LHCN-M2 (cell line): Measurements from ENCODE around the gene ZNF185. TPM values are rescaled to one million over a fixed set of nuclear protein-coding genes. Genes with fewer than 3 reads are reported as not detected.

Source experiments
- DNase-seq: peaks from one replicate; pipeline ENCODE4 v3.0.0-alpha.2; 2012; ENCODE audit warnings: low read depth
- polyA plus RNA-seq: library from polyadenylated mRNA; unstranded; fragments of >200 nt; gene quantifications from one replicate; pipeline ENCODE4 v1.2.1, GENCODE V29; 2012; ENCODE audit warnings: missing spikeins
- total RNA-seq: library from RNA; depleted of rRNA; stranded (reverse); fragments of >200 nt; gene quantifications from 2 replicates; pipeline ENCODE4 v1.2.3, GENCODE V29; 2014; rRNA removed

Gene ZNF185
- total RNA-seq, result 0.38 and 0.92 TPM in 2 replicates
- polyA plus RNA-seq, result 0.38 TPM

DNA sequence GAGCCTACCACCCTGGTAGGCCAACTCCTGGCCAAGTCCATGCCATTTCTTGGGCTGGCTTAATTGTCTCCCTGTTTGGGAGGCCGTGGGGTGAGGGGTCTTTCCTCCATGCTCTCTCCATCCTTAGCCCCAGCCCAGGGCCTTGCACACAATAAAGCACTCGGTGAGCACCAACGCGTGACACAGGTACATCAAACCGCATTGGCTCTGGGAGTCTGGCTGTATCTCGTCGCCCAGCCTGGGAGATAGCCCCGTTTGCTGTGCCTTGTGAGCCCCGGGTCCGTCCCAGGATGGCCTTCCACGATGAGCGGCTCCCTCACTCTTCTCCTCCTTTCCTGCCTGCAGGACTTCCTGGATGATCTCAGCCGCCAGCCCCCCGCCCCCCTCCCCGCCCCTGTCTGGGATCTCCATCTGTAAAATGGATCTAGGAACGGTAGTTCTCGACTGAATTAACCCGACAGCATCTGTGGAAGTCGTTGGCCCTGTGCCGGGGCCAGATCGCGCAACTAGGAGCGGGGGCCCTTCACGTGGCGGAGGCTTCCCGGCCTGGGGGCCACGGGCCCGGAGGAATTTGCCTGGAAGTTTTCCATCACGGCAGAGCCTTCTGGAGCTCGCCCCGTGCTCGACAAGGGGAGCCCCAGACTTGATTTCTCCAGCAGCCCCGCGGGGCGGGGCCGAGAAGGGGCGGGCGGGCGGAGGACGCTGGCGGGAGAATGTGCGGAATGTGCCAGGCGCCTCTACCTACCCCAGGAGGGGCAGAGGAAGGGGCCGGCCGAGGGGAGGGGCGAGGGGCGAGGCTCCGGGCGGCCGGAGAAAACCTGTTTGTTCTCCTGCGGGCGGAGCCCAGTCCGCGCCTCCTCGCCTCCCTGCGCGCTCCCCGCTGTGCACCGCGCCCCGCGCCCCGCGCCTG lies at the start of gene ZNF185:
Gene ZNF185, plus strand, starts transcription at position 846 of the 910 bp plus-strand sequence. CDS start 16,423 bp downstream, outside the sequence.
- DNase-seq, result no peak

DNA sequence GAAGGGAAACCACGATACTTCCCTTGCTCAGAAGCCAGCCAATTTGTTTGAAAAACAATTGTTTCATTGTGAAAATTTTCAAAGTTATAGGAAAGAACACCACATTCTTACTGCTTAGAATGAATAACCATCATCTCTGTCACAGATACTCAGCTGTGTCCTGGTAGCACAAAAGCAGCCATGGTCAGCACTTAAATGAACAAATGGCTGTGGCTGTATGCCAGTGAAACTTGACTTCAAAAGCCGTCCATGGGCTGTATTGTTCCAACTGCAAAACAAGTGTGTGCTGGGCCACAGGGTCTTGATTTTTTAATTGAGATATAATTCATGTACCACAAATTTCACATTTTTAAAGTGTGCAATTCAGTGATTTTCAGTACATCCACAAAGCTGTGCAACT lies 47.4 kb upstream of the ZNF185 start:
- no peak for DNase-seq

DNA sequence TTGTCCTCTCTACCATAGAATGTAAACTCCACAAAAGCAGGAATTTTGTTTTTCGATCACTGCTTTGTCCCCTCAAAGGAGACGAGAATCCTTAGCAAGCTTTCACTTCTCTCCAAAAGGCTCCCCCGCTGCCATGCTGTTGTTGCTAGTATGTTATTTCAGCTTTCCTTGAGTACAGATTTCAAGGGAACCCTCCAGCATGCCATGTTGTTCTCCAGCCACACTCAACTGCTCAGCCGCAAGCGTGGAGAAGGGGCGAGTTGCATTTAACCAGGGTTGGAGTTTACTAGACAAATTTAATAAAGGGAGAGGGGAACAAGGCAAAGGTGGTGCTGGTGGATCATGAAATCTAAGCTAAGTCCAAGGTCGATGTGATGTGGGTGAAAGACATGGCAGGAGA lies 43.9 kb upstream of the ZNF185 start:
- no peak for DNase-seq

DNA sequence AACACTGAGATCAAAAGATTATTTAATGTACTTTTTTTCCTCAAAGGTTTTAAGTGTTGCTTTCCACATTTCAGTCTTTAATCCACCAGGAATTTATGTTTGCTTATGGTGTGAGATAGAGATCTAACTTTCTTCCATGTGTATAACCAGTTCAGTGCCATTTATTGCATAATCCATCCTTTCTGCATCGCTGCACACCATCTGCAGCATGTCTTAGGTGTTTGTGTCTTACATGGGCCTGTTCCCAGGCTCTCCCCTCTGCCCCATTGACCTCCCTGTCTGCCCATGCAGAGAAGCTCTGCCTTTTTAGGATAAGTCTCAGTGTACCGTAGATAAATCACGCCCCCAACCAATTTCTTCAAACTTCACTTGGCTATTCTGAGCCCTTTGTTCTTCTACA lies 36.8 kb upstream of the ZNF185 start:
- no peak for DNase-seq

DNA sequence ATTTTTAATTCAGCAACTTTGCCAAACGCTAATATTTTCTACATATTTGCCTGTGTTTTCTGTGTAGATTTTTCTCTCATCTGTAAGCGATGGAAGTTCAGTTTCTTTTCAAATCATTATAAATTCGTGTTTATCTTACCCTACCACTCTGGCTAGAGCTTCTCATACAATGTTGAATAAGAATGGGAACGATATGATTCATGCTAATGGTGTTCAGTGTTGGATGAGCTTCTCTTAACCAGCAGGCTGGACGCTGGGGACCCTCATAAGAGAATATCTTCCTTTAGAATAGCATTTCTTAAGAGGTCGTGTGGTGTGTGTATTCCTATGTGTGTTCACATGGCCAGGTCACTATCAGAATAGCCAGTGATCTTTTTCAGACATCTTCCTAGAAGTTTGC lies 36.0 kb upstream of the ZNF185 start:
- no peak for DNase-seq

DNA sequence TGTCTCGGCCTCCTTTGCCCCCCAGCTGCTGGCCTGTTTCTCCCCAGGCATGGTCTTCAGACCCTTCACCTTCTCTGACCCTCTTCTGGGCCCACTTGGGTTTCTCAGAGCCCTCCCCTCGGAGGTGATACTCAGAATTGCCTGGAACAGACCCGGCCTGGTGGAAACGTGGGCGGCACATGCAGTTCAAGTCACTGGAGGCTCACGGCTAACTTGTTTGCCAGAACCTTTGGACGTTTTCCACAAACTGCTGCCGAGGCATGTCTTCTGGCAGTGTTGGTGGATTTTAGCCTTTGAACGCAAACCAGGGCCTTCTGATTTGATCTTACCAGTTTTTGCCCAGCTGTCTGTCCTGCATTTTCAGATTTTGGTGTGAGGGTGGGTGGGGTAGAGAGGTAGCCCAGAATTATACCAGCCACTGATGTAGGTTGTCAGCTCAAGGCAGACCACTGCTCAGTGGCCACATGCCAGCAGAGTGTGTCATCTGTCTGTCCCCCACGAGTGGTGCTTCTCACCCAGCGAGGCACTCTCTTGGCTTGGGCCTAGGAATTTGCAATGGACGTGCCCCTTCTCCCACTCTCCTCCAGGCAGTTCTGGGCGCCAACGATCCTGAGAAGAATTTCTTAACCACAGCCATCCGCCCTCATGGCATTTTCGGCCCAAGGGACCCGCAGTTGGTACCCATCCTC lies 32.5 kb upstream of the ZNF185 start:
- DNase-seq, result no peak

GRCh38 chrX:152866386-152866785 lies 31.5 kb upstream of the ZNF185 start:
- DNase-seq, result no peak

DNA sequence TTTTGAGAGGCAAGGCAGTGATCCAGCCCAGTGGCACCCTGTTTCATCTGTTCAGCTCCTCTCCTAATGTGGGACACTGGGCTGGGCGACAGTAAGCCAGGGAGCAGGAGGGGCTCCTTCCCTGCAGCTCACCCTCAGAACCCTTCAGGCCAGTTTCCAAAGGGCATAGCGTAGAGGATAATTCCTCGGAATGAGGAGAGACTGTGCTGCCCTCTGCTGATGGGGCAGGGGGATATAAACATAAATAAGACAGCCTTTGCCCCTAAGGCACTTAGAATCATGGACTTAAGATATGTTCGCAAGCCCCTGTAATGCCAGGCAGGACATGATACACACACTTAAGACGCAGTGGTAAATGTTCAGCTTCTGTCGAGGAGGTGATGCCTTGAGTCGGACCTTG lies 27.9 kb upstream of the ZNF185 start:
- DNase-seq, result no peak

DNA sequence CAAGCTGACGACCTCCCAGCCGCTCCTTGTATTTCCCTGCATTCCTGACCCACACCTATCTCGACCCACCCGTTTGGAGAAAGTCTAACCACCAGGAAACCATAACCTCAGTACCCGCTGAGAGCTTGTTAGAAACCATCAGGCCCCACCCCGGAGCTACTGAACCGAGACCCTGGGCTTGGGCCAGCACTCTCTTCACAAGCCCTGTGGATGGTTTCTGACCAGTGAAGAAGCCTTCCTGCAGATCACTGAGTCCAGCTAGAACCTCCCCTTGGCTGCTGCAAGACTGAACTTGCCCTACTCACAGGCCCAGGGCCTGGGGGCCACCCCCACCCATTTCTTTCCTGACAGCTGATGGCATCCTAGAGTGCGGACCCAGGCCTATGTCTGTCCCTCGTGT lies 26.6 kb upstream of the ZNF185 start:
- DNase-seq, result no peak

GRCh38 chrX:152872522-152872921 lies 25.3 kb upstream of the ZNF185 start:
- DNase-seq, result no peak

DNA sequence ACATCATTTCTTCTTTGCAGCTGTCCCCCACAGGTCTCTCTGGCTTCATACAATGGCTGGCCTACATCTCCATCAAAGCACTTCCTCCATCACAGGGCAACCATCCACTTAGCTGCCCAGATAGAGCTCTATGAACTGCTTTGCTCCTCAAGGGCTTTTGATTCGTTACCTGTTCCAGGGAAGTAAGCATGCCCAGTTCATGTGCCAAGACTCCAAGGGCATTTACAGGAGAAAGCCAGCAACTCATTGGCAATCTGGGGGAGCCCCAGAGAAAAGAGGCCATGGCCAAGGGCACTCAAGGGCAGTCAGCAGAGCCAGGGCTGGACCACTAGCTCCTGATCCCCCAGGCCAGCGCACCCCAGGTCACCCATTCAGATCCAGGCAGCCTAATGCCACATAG lies 24.5 kb upstream of the ZNF185 start:
- DNase-seq, result no peak

GRCh38 chrX:152876931-152877840 lies 20.7 kb upstream of the ZNF185 start:
- DNase-seq, result no peak

GRCh38 chrX:152878976-152879755 lies 18.7 kb upstream of the ZNF185 start:
- DNase-seq, result no peak

DNA sequence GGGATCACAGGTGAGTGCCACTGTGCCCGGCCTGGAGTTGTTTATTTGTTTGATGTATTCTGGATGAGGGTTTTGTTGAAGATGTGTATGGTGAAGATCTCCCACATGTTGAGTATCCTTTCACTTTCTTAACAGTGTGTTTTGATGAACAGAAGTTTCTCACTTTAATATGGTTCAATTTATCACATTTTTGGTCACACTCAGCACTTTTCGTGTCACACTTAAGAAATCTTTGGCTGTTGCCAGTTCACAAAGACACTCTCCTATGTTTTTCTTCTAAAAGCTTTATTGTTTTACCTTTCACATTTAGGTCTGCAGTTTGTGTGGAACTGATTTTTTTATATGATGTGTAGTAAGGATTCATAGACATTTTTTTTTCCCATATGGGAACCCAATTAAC lies 16.6 kb upstream of the ZNF185 start:
- no peak for DNase-seq

DNA sequence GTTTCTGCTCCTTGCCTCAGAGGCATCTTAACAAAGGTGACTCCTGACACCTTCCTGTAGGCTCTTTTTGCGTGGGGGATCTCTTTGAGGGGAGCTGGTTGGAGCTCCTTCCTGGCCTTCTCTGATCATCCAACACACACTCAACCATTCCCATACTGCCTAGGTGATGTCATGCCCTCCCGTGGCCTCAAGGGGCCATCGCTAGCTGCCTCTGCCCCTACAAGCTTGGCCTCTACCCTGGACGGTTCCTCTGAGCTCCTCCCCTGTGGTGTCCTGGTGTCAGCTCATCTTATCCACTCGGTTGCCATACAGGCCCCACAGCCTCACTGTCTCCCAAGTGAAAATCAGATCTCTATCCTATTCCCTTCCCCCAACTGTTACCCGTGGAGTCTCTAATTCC lies 13.7 kb upstream of the ZNF185 start:
- DNase-seq, result no peak

GRCh38 chrX:152886716-152887115 lies 11.2 kb upstream of the ZNF185 start:
- DNase-seq, result no peak

DNA sequence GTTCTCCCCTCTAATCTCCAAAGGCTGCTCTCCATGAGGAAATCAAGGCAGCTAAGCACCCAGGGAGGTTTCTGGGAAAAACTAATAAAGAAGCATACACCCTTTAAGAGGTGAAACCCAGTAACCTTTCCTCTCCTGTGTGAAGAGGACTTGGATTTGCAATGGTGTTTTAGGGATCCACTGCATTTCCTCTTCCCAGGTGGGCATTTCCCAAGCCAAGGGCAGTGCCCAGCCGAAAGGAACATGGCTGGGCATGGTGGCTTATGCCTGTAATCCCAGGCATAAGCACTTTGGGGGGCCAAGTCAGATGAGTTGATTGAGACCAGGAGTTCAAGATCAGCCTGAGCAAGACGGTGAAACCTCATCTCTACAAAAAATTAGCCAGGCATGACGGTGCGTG lies 5.4 kb upstream of the ZNF185 start:
- no peak for DNase-seq

DNA sequence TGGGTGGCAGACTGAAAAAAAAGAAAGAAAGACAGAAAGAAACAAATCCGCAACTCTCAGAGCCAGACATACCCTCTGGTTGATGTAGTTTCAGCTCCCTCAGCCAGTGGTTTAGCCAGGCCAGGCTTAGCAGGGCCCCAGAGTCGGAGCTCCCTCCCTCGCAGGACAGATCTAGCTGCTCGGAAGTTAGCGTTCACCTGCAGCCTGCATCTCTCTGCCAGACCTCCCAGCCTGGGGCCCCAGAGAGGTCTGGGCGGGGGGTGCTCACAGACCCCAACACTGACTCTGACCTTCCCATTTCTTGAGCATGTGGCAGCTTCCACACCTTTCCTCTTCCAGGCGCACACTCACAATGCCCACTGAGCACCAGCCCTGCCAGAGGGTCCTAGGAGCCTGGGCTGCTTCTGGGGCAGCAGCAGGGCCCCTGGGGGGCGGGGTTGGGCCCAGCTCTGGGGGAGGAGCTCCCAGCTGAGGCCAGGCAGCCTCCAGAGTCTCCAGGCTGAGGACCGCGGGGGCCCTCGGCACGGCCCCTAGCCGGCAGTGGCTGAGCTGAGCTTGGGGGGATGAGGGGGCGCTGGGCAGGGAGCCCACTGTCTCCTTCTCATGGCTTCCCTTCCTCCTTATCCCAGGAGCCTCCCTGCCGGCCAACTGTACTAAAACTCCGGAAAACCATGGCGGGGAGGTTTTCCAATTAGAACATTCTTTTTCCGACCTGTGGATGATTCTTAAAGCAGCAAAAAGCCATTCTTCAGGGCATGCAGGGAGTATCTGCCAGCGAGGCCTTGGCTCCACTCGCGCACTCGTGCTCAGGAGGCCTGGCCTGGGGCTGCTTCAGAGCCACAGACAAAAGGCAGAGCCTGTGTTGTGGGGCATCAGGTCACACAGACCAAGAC lies 4.6 kb upstream of the ZNF185 start:
- DNase-seq, result no peak

DNA sequence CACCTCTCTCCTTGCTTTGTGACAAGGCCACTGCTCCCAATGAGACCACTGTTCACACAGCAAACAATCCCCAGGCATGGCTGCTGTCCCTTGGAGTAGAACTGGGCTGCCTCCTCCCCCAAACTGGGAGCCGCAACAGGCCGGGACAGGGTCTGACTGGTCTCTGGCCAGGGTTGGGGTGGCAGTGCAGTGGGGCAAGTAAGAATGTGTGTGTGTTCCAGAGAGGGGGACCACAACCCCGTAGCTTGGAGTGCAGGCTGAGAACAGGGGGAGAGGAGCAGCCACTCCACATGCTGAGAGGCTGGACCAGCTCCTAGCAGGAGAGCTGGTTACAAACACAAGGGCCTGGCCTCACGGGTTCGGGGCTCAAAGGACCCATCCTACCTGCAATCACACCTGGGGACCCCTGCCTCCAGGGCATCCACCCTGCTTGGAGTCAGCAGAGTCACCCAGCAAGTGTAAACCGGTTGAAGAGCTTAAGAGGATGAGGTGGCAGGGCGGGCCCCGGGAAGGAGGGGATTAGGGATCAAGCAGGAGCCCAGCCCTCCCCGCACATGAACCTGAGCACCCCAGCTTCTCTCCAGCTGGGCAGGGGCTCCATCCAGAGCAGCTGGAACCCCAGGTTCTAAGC lies 3.8 kb upstream of the ZNF185 start:
- no peak for DNase-seq

- DNase-seq, result no peak
Observed at GRCh38 chrX:152895121-152895520, 2.7 kb upstream of the ZNF185 start.
